Midbrain (tissue), 1 donor: ENCODE results near the gene SLC5A5.
"Not testable (repeated sequence)": the region's sequence is repeated elsewhere in the genome, so short reads cannot be mapped to it uniquely, and the experiment has no call there.

Source experiments
- DNase-seq: peaks from one replicate; lab custom pipeline; 2025; lab: John Stamatoyannopoulos, UW

The SLC5A5 gene

GRCh38 chr19:17871032-17871877 lies 490 bp upstream of the SLC5A5 start:
- no peak for DNase-seq

- no peak for DNase-seq
Observed at GRCh38 chr19:17872251-17873001, 681 bp downstream of the SLC5A5 start.

DNA sequence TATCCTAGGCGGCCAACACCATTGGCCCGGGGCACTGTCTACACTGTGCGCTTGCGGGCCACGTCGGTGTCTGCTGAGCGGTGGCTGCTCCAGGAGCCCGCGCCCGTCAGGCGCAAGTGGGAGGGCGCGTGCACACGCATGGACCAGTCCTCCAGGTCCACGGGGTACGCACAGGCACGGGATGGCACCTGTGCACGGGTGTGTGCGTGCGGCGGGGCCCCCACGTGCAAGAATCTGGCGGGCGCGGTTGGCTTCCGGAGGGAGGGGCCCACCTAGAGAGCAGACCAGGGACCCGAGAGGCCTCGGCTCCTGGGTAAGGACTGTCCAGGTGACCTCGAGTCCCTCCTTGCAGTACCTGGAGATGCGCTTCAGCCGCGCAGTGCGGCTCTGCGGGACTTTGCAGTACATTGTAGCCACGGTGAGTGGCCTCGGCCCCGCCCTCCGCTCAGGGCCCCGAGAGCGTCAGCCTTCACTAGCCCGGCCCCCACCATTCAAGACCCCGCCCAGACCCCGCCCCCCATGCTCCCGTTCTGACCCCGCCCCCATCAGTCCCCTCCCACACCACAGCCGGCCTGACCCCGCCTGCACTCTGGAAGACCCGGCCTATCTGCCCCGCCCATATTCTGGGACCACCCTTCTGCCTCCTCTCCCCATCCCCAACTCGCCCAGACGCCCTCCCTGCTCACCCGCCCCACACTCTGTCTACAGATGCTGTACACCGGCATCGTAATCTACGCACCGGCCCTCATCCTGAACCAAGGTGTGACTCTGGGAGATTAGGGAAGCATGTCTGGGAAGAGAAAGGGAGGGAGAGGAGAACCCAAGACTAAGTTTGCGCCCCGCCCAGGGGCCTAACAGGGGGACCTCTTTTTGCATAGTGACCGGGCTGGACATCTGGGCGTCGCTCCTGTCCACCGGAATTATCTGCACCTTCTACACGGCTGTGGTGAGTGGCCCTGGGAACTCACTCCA lies 2.3 kb downstream of the SLC5A5 start:
- DNase-seq, result no peak

DNA sequence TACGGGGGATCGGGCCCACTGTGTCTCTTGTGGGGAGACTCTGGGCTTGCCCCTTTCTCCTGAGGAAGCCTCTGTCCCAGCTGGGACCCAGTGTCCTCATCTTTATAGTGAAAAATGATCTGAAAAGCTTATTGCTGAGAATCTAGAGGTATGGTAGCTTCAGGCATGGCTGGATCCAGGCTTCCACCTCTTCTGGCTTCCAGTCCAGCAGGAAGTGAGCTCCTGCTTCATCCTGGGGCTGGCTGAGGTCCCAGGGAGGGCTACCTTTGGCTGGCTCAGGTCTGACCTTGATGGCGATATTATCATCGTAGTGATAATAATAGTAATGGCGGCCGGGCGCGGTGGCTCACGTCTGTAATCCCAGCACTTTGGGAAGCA lies 3.0 kb downstream of the SLC5A5 start:
- no peak for DNase-seq

DNA sequence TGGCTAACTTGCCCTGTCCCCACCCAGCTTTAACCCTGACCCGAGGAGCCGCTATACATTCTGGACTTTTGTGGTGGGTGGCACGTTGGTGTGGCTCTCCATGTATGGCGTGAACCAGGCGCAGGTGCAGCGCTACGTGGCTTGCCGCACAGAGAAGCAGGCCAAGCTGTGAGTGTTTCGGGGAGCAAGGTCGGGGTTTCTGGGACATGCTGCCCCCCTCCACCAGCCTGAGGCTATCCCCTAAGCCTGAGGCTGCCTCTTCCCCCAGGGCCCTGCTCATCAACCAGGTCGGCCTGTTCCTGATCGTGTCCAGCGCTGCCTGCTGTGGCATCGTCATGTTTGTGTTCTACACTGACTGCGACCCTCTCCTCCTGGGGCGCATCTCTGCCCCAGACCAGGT lies 6.0 kb downstream of the SLC5A5 start:
- no peak for DNase-seq

DNA sequence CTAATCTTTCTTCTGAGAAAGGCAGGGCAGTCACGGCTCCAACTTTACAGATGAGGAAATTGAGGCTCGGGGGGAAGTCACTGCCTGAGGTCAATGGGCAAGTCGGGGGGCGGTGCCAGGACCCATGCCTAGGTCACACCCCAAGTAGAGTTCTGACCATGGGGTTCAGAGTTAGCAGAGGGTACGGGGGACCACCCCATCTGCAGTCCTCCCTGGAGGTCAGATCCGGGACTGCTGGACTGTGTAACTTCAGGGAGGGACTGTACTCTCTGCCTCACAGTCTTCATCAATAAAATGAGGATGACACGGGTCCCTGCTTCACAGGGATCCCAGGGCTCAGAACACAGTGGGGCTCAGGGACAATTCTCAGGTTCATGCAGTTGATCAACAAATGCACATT lies 7.7 kb downstream of the SLC5A5 start:
- DNase-seq, result no peak

DNA sequence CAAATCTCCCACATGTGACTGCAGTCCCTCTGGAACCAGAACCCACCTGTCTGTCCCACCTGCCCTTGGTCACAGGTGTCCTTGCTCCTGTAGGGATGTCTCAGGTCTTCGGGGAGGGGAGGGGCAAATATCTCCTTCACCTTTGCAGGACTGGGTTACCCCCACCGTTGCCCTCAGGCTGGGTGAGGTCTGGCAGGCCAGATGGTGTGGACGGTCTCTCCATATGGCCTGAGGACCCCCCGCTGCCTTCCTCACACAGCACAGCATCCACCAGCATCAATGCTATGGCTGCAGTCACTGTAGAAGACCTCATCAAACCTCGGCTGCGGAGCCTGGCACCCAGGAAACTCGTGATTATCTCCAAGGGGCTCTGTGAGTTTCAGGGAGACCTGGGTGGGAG lies 10.0 kb downstream of the SLC5A5 start:
- DNase-seq, result no peak

DNA sequence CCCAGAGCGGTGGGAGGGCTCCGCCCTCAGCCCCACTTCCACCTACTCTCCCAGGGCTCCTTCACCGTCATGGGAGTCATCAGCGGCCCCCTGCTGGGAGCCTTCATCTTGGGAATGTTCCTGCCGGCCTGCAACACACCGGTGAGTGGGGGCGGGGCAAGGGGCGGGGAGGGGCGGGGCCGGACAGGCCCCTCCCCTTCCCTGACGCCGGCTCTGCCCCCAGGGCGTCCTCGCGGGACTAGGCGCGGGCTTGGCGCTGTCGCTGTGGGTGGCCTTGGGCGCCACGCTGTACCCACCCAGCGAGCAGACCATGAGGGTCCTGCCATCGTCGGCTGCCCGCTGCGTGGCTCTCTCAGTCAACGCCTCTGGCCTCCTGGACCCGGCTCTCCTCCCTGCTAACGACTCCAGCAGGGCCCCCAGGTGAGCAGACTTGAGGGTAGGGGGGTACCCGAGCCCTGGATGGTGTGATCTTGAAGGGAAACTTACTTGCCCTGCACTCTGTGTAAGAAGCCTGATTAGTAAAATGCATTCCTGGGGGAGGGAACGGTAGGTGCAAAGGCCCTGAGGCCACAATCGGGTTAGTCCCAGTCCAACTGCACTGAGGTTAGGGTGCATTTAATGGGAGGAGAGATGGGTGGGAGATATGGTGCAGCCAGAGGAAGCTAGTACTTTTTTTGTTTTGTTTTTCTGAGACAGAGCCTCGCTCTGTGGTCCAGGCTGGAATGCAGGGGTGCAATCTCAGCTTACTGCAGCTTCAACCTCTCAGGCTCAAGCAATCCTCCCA lies 12.1 kb downstream of the SLC5A5 start:
- no peak for DNase-seq

- DNase-seq, result no peak
Observed at GRCh38 chr19:17886515-17886914, 14.8 kb downstream of the SLC5A5 start.

- DNase-seq, result not testable (repeated sequence)
Observed at GRCh38 chr19:17887221-17887620, 15.5 kb downstream of the SLC5A5 start.

- DNase-seq, result no peak
Observed at GRCh38 chr19:17888260-17888659, 16.5 kb downstream of the SLC5A5 start.

DNA sequence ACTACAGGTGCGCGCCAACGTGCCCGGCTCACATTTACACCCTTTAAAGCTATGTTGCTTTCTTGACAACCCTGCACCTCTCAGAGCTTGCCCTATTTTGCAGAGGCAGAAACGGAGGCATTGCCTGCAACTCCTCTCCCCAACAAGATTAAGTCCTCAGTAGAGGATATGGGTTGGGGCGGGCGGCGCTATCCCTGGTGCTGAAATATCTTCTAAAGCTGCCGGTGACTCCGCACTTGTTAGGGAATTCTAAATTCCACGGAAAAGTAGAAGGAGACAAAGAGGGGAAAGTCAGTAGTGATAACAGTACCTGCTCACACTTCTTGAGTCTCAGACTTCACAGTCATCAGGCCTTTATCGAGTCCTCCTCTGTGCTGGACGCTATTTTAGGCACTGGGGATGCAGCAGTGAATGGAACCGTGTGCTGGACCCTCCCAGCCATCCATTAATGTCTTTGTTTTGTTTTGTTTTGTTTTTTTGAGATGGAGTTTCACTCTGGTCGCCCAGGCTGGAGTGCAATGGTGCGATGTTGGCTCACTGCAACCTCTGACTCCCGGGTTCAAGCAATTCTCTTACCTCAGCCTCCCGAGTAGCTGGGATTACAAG lies 18.0 kb downstream of the SLC5A5 start:
- no peak for DNase-seq

- no peak for DNase-seq
Observed at GRCh38 chr19:17893766-17894165, 22.0 kb downstream of the SLC5A5 start.

DNA sequence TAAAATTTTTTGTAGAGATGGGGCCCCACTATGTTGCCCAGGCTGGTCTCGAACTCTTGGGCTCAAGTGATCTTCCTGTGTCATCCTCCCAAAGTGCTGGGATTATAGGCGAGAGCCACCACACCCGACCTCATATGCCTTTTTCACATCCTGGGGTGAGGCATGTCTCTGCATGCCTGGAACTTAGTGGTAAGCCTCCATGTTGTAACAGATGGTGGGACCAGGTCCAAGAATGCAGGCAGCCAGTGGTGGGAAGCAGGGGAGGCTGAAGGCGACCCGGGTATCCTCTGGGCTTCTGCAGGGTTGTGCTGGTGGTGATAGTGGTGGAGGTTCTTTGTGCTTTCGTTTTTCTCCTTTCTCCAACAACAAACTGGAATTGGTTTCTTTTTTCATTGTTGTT lies 31.0 kb downstream of the SLC5A5 start:
- no peak for DNase-seq

- no peak for DNase-seq
Observed at GRCh38 chr19:17908244-17908643, 36.5 kb downstream of the SLC5A5 start.

- DNase-seq, result no peak
Observed at GRCh38 chr19:17909003-17909732, 37.4 kb downstream of the SLC5A5 start.

DNA sequence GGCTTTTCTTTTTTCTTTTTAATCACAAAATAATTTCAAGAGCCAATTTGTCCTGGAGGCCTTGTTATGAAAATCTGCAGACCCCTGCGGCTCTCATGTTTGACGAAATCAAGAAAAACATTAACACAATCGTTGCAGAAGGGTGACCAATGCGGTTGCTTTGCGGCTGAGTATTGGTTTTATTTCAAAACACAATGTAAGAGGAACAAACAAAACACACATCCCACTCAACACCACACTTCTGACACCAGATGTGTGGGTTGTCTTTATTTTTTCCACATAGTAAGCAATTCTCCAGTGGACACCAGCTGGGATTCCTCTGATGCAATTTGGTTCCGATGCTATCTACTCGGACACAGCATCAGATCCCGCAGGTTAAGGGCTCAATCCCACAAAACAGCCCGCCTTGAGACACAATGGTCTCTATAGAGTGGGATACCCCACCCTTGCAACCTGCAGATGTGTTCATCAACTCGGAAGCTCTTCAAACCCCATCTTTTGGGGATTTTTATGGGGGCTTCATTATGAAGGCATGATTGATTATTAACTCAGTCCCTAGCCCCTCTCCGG lies 39.1 kb downstream of the SLC5A5 start:
- DNase-seq, result no peak

DNA sequence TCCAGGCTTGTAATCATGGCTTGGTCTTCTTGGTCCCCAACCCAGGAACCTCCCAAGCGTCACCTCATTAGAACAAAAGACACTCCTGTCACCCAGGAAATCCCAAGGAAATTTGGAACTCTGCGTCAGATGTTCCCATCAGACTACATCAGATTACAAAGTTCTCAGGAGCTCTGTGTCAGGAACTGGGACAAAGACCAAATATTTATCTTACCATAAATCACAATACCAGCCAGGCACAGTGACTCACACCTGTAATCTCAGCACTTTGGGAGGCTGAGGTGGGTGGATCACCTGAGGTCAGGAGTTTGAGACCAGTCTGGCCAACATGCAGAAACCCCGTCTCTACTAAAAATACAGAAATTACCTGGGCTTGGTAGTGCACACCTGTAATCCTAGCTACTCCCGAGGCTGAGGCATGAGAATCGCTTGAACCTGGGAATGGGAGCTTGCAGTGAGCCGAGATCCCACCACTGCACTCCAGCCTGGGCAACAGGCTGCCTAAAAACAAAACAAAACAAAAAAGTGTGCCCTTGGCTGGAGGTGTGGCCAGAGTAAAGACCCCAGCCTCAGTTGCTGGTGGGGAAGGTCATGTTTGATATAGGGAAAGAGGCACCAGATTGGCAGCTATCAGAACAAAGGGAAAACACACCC lies 44.3 kb downstream of the SLC5A5 start:
- no peak for DNase-seq

DNA sequence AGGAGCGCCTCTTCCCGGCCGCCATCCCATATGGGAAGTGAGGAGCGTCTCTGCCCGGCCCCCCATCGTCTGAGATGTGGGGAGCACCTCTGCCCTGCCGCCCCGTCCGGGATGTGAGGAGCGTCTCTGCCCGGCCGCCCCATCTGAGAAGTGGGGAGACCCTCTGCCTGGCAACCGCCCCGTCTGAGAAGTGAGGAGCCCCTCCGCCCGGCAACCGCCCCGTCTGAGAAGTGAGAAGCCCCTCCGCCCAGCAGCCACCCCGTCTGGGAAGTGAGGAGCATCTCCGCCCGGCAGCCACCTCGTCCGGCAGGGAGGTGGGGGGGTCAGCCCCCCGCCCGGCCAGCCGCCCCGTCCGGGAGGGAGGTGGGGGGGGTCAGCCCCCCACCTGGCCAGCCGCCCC lies 46.4 kb downstream of the SLC5A5 start:
- DNase-seq, result not testable (repeated sequence)
